K562 (cell line): ENCODE results near the gene RAB25. TPM values are rescaled to one million over a fixed set of nuclear protein-coding genes. Genes with fewer than 3 reads are reported as not detected.

ENCODE experiments used
- ATAC-seq: fragments of 200-7000 bp; cut with Tn5 transposase; 3 replicates; pipeline ENCODE4 v1.9.1; 2020; ENCODE audit warnings: moderate library complexity
- BruUV-seq: library from RNA; stranded (reverse); fragments of 400-500 nt; replicated peaks from 2 replicates; lab custom pipeline; 2021; lab: Mats Ljungman, UMichigan
- CTCF ChIA-PET: fragments of 300-600 bp; formaldehyde crosslinking; extraction: SDS; loops from one replicate; lab custom pipeline; 2021; ENCODE audit warnings: low intra/inter-chr PET ratio; lab: Yijun Ruan, JAX
- POLR2A ChIA-PET: fragments of 300-600, 350-650 bp; sonication (Branson Sonifier 250); formaldehyde crosslinking; extraction: SDS; loops from one replicate; lab custom pipeline; 2021; ENCODE audit warnings: antibody characterized with exemption, inconsistent platforms; lab: Yijun Ruan, JAX
- DNase-seq, 4 experiments: peaks; one replicate each; pipeline versions ENCODE4 v3.0.0 to v3.0.0-alpha.2; 2011 to 2018; ENCODE audit warnings: low spot score in 3 of 4, mixed read lengths in 3 of 4; ENCODE audit errors: extremely low read depth in 1 of 4
- FAIRE-seq: peaks from 2 replicates; lab custom pipeline; 2011; peaks lifted over from hg19 to GRCh38; lab: Jason Lieb, UNC
- H2AFZ ChIP-seq: 2 replicates; pipeline ENCODE4 v1.6.0; 2011; ENCODE audit warnings: low read depth, low read length, control low read depth, inconsistent platforms
- H3K27ac ChIP-seq: fragments of 200-600 bp; 3 replicates; pipeline ENCODE4 v1.8.0; 2011; ENCODE audit warnings: low read depth, mild to moderate bottlenecking, control low read depth, inconsistent platforms, low read length, moderate library complexity, mixed read lengths; ENCODE audit errors: extremely low read depth
- H3K27me3 ChIP-seq, 2 experiments: fragments of 300-600 bp in 1 of 2; 2 replicates in 1 of 2; 3 replicates in 1 of 2; pipeline versions ENCODE4 v1.6.0 to v1.8.0; 2011; ENCODE audit warnings: inconsistent platforms in 2 of 2, low read length in 2 of 2, mild to moderate bottlenecking in 1 of 2, mixed read lengths in 1 of 2, moderate library complexity in 1 of 2; ENCODE audit not compliant: control insufficient read depth in 2 of 2, insufficient read depth in 2 of 2
- H3K36me3 ChIP-seq: fragments of 300-600 bp; 3 replicates; pipeline ENCODE4 v1.8.0; 2011; ENCODE audit warnings: mild to moderate bottlenecking, low read length, inconsistent platforms; ENCODE audit not compliant: control insufficient read depth, insufficient read depth
- H3K4me1 ChIP-seq, 2 experiments: fragments of 200-600 bp in 1 of 2; replicated peaks in 1 of 2; 2 replicates in 1 of 2; 3 replicates in 1 of 2; pipeline versions ENCODE4 v1.5.1 to v1.8.0; 2011; ENCODE audit warnings: inconsistent platforms in 2 of 2, low read length in 2 of 2, mild to moderate bottlenecking in 1 of 2, mixed read lengths in 1 of 2, moderate library complexity in 1 of 2; ENCODE audit not compliant: control insufficient read depth in 2 of 2, insufficient read depth in 2 of 2
- H3K4me2 ChIP-seq: 2 replicates; pipeline ENCODE4 v1.6.1; 2011; ENCODE audit warnings: low read length, control low read depth, inconsistent platforms, mixed read lengths; ENCODE audit not compliant: insufficient read depth
- H3K4me3 ChIP-seq: fragments of 200-600 bp; sonication (generic), shearing (Covaris generic); 2 replicates; pipeline ENCODE4 v1.5.1; 2016; ENCODE audit warnings: control low read depth, inconsistent platforms
- H3K79me2 ChIP-seq: fragments of 200-600 bp; 3 replicates; pipeline ENCODE4 v1.8.0; 2011; ENCODE audit warnings: low read length, inconsistent platforms; ENCODE audit not compliant: control insufficient read depth, insufficient read depth
- H3K9ac ChIP-seq, 2 experiments: 2 replicates each; pipeline versions ENCODE4 v1.6.0 to v1.6.1; 2011; ENCODE audit warnings: low read depth in 2 of 2, low read length in 2 of 2, control low read depth in 1 of 2, inconsistent platforms in 1 of 2, mild to moderate bottlenecking in 1 of 2, mixed read lengths in 1 of 2; ENCODE audit not compliant: insufficient read depth in 1 of 2
- H3K9me1 ChIP-seq: one replicate; pipeline ENCODE4 v1.6.0; 2011; ENCODE audit warnings: inconsistent platforms, mild to moderate bottlenecking, low read length, moderate library complexity; ENCODE audit not compliant: control insufficient read depth, insufficient read depth
- H3K9me3 ChIP-seq: replicated peaks from 2 replicates; pipeline ENCODE4 v1.5.1; 2011; ENCODE audit warnings: low read depth, low read length, inconsistent platforms; ENCODE audit not compliant: control insufficient read depth, insufficient read depth
- H4K20me1 ChIP-seq: replicated peaks from 2 replicates; pipeline ENCODE4 v1.6.1; 2011; ENCODE audit warnings: low read length, inconsistent platforms, mixed read lengths; ENCODE audit not compliant: control insufficient read depth, insufficient read depth
- CEBPB ChIP-seq: fragments of 450-650 bp; IDR thresholded peaks from 2 replicates; pipeline ENCODE4 v1.6.1; 2016; ENCODE audit warnings: missing genetic modification characterization, missing compliant biosample characterization
- CEBPG ChIP-seq, 3 experiments: fragments of 200-800 bp in 1 of 3; sonication (Bioruptor generic) in 1 of 3; sonication (generic) in 1 of 3; formaldehyde crosslinking in 1 of 3; IDR thresholded peaks in 2 of 3; conservative IDR thresholded peaks in 1 of 3; 2 replicates each; pipeline versions ENCODE4 v1.6.1 to v1.8.0; 2016 to 2022; ENCODE audit warnings: missing compliant biosample characterization in 2 of 3, missing genetic modification characterization in 2 of 3, mild to moderate bottlenecking in 1 of 3, missing genetic modification reagents in 1 of 3
- WGBS: fragments of 100-300 bp; shearing (Covaris generic); methylation state at CpG from one replicate; pipeline ENCODE4 v1.1.6; 2016; ENCODE audit warnings: low coverage, mixed read lengths; ENCODE audit not compliant: insufficient coverage; ENCODE audit errors: missing lambda C conversion rate; 5-methylcytosine and 5-hydroxymethylcytosine counted together
- in situ Hi-C: fragments of 300-500 bp; cut with MboI; formaldehyde crosslinking; loops from 4 replicates; pipeline ENCODE4 v1.15.0; 2018; ENCODE audit warnings: inconsistent platforms, mixed read lengths
- intact Hi-C: fragments of 100-400 bp; cut with micrococcal nuclease; formaldehyde crosslinking; loops from 2 replicates; pipeline ENCODE4 v1.14.2; 2022
- polyA plus RNA-seq, 8 experiments: library from polyadenylated mRNA; depleted of rRNA in 4 of 8; stranded (reverse) in 5 of 8; unstranded in 3 of 8; fragments of >200 nt; fragmentation: Nextera tagmentation in 2 of 8; fragmentation: Illumina TruSeq in 1 of 8; extraction: Ambion mirVana in 2 of 8; extraction: Trizol in 1 of 8; gene quantifications; 2 replicates each; pipeline versions ENCODE4 v1.2.1 to v1.2.3, GENCODE V29; 2011 to 2014; ENCODE audit warnings: inconsistent platforms in 1 of 8, missing spikeins in 1 of 8
- total RNA-seq, 7 experiments: library from RNA; depleted of rRNA in 6 of 7; stranded (reverse); fragments of >200 nt in 6 of 7; fragmentation: Illumina TruSeq in 2 of 7; extraction: Trizol in 2 of 7; gene quantifications; 2 replicates each; pipeline versions ENCODE4 v1.2.1 to v1.2.3, GENCODE V29; 2011 to 2021; ENCODE audit warnings: low replicate concordance in 1 of 7
- TF ChIP-seq, protein P1 (sequence below): sonication (generic); IDR thresholded peaks from 2 replicates; pipeline ENCODE4 v1.6.1; 2016

Gene RAB25
- total and polyA plus RNA-seq, 9 of the 15 experiments (the other 6 are each of a cell fraction or from before 2014, with no cell fraction given) = 0.10 to 0.27 (median 0.13) TPM; not detected in 6

DNA sequence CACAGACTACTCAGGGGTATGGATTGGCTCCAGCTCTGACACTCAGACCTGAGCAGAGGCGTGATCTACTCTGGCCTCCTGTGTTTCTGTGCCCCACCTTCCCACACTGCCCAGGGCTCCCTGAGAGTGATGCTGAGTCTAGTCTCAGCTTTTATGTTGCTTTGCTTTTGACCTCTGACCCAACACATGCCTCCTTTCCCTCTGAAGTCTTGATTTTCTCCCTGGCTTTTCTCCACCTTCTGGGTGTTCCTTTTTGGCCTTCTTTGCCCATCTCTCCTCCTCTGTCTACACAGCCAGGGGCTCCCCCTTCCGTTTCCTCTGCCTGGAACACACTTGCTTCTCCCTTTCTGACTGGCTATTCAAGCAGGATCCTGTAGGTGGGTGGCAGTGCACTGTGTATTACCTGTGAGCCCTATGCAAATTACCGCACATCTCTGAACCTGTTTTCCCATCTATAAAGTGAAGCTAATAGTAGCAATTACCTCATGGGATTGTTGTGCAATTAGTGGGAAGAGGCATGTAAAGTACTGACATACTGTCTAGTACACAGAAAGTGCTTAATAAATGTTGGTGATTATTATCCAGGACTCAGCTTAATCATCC, 35.0 kb downstream of the RAB25 start:
- Histone ChIP-seq H3K4me1 (peaks cover 0 to 3% of the 10 kb centered on the region in 2 experiments; a peak in 2 of 5 replicates), H3K27me3 (no peaks in the 10 kb centered on the region), H3K4me3 (no peak overlapping the region), H3K36me3 (no peaks in the 10 kb centered on the region), H3K79me2 (no peaks in the 10 kb centered on the region), H3K27ac (no peak overlapping the region), H3K9me1 (no peaks in the 10 kb centered on the region), H4K20me1 (no peaks in the 10 kb centered on the region), H2AFZ (no peak overlapping the region), H3K9me3 (0 out of 2 replicates have a peak, but pooled peaks cover 2% of the 10 kb centered on the region), H3K9ac (no peak overlapping the region), H3K4me2 (no peak overlapping the region)
- intact Hi-C loops (loop anchor here (1.0 to 10.0 kb wide), 3 partner anchors 34 to 349 kb away; no protein-coding TSS in a partner anchor), in situ Hi-C loops (no loop called here)
- TF ChIP-seq, protein P1, sequence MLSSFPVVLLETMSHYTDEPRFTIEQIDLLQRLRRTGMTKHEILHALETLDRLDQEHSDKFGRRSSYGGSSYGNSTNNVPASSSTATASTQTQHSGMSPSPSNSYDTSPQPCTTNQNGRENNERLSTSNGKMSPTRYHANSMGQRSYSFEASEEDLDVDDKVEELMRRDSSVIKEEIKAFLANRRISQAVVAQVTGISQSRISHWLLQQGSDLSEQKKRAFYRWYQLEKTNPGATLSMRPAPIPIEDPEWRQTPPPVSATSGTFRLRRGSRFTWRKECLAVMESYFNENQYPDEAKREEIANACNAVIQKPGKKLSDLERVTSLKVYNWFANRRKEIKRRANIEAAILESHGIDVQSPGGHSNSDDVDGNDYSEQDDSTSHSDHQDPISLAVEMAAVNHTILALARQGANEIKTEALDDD = no peak
- TF ChIP-seq CEBPG (CRISPR knock-in tag; IDR thresholded peaks at IDR 0.05) = no peak
- TF ChIP-seq CEBPG (tag; conservative IDR thresholded peaks at IDR 0.05 in 1 of 2, IDR thresholded peaks at IDR 0.05 in 1 of 2) = peak in 1 of 2 experiments; percentile 68; a peak in 2 of 4 replicates
- peak; percentile 45; the same call in 1 of the 2 replicates for TF ChIP-seq CEBPB (tag)
- ChIA-PET CTCF (interaction anchor here (0.7 to 3.4 kb wide), 5 partner anchors 27 to 130 kb away, joined by 3 to 71 read pairs (median 4); no protein-coding TSS in a partner anchor), POLR2A (interaction anchor here (0.7 to 12.5 kb wide), 6 partner anchors 10 to 350 kb away, joined by 3 to 164 read pairs (median 6); partner anchors contain the start of gene LMNA)
- BruUV-seq = no TSS peak
- FAIRE-seq (no peak), DNase-seq (no peak), ATAC-seq (no peak)
- 55% methylated on average over 3 of the region's 3 CpGs for WGBS
